Measurements from ENCODE around the gene RINL. TPM values are rescaled to one million over a fixed set of nuclear protein-coding genes. Genes with fewer than 3 reads are reported as not detected.
A peak's percentile ranks its signal among the peaks of the same experiment; 100 is the strongest.

The RINL gene
- total RNA-seq, 1 experiment from 2014 or later = 0.84 TPM

DNA sequence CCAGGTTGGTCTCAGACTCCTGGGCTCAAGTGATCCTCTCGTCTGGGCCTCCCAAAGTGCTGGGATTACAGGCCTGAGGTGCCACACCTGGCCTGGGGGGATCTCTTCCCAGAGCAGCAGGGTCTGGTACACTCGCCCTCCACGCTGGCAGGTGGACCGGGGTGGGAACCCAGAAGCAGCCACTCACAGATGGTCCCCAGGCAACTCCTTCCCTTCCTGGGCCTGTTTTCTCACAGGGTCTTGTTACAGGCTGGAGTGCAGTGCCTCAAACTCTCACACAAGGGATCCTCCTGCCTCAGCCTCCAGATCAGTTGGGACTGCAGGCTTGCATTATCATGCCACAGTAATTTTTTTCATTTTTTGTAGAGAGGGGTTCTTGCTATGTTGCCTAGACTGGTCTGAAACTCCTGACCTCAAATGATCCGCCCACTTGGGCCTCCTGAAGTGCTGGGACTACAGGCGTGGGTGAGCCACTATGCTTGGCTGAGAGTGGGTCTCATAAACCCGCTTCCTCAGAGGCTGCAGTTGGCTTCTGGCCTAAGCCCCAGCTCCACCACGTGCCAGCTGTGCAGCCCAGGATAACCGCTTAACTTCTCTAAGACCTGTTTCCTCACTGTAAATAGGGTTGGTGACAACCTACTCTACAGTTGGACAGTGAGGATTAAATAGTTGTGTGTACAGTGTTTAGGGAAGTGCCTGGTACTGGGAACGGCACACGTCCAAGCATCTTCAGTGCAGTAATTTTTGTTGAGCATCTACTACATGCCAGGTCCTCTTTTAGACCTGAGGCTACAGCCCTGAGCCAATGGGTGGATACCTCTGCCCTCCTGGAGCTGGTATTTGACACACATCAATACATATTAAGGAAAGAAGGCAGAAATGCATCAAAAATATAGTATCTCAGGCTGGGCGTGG is 34.8 kb upstream of the RINL start:
- no peak for DNase-seq (ENCODE audit: low read depth in 1 of 2, low spot score in 2 of 2)
- Histone ChIP-seq H3K27ac (no peak overlapping the region), H3K36me3 (peaks cover 2% of the 10 kb centered on the region; the same call in 1 of the 2 replicates), H3K4me1 (replicated peaks) (no peaks in the 10 kb centered on the region), H3K4me3 (no peak overlapping the region), H3K9me3 (replicated peaks) (no peaks in the 10 kb centered on the region), H3K27me3 (replicated peaks) (no peaks in the 10 kb centered on the region)

DNA sequence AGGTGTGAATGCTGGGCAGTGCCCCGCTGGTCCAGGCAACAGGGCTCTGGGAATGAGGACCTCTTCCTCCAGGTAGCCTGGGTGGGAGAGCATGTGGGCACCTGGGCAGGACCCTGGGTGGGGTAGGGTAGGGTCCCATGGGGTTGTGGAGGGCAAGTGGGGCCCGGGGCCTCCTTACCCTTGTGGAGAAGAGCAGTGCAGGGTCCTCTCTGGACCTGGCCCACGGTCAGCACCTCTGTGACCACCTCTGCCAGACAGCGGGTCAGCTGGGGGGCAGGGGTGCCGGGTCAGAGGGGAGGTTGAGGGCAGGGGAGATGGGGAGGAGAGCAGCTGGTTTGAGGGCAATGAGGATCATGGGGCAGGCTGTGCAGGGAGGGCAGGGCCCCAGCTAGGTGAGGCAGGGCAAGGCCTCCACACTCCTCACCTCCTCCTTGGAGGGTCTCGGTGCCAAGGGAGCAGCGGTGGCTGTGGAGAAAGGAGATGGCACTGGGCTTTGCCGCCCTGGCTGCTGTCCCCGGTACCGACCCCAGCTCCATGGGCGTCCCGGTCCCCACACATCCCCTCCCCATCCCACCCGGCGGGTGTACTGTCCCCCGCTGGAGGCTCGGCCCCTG is 33.4 kb upstream of the RINL start:
- Histone ChIP-seq H3K9me3 (replicated peaks) (no peaks in the 10 kb centered on the region), H3K27me3 (replicated peaks) (no peaks in the 10 kb centered on the region), H3K36me3 (peaks cover 13% of the 10 kb centered on the region; the same call in 1 of the 2 replicates), H3K4me1 (replicated peaks) (no peaks in the 10 kb centered on the region), H3K4me3 (no peak overlapping the region), H3K27ac (no peak overlapping the region)
- no peak for DNase-seq (ENCODE audit: low read depth in 1 of 2, low spot score in 2 of 2)

DNA sequence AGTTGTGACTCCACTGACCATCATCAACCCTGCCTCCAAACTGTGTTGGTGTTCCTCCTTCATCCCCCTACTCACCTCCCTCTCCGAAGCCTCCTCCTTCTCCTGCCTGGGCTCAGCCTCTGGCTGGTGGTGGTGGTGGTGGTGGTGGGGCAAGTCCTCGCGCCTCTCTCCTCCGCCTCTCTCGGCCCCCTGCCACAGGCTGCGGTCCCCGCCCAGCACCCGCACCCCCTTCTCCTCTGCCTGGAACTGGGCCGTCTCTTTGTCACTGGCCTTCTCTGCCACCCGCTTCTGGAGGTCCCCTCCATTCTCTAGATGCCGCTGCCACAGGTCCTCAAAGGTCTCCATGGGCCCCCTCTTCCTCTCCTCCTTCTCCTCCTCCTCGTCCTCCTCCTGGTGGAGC is 32.4 kb upstream of the RINL start:
- no peaks in the 10 kb centered on the region for H3K27me3 ChIP-seq (replicated peaks)
- no peaks in the 10 kb centered on the region for H3K4me1 ChIP-seq (replicated peaks)
- no peak overlapping the region for H3K27ac ChIP-seq
- no peaks in the 10 kb centered on the region for H3K9me3 ChIP-seq (replicated peaks)
- peaks cover 18% of the 10 kb centered on the region; the same call in 1 of the 2 replicates for H3K36me3 ChIP-seq
- no peak for DNase-seq (ENCODE audit: low read depth in 1 of 2, low spot score in 2 of 2)
- no peak overlapping the region for H3K4me3 ChIP-seq

DNA sequence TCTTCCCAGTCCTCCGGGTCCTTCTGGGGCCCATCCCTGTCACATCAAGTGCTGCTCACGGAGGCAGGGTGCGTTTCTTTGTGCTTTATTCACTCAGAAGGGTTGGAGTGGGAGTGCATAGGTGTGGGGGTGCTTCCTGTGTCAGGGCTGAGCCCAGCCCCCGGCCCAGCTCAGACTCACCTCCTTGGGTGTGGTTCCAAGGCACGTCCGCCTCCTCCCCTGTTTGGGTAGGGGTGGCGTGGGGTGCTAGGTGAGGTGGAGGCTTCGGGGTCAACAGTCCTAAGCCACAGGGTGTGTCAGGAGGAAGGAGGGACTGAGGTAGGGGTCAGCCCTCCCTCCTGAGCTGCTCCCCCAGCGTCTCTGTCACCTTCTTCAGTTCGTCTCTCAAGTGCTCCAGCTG is 30.8 kb upstream of the RINL start:
- Histone ChIP-seq H3K27me3 (replicated peaks) (no peaks in the 10 kb centered on the region), H3K9me3 (replicated peaks) (no peaks in the 10 kb centered on the region), H3K4me3 (no peak overlapping the region), H3K4me1 (replicated peaks) (no peaks in the 10 kb centered on the region), H3K36me3 (peaks cover 27% of the 10 kb centered on the region), H3K27ac (no peak overlapping the region)
- no peak for DNase-seq (ENCODE audit: low read depth in 1 of 2, low spot score in 2 of 2)

DNA sequence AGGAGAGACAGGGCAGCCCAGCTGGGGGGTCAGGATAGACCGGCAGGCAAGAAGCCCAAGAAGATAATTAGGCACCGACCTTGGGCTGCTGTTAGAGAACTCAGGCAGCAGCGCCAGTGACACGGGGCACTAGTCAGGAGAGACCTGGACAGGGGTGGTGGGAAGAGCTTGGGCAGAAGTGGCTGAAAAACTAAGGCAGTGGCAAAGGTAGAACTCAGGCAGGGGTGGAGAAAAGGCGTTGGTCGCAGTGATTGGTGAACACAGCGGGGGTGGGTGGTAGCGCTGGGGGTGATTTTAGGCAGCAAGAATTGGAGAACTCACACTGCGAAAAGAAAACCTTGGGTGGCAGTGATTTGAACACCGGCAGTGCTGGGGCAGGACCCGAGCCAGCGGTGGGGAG is 29.6 kb upstream of the RINL start:
- H3K27ac ChIP-seq = no peak overlapping the region

DNA sequence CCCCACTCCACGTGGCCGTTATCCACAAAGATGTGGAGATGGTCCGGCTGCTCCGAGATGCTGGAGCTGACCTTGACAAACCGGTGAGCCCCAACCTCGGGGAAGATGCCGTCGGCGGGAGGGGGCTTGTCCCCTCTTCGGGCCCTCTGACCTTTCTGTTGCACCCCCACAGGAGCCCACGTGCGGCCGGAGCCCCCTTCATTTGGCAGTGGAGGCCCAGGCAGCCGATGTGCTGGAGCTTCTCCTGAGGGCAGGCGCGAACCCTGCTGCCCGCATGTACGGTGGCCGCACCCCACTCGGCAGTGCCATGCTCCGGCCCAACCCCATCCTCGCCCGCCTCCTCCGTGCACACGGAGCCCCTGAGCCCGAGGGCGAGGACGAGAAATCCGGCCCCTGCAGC is 29.2 kb upstream of the RINL start:
- H3K27me3 ChIP-seq (replicated peaks) = no peaks in the 10 kb centered on the region
- H3K27ac ChIP-seq = no peak overlapping the region
- H3K4me1 ChIP-seq (replicated peaks) = no peaks in the 10 kb centered on the region
- H3K9me3 ChIP-seq (replicated peaks) = no peaks in the 10 kb centered on the region
- H3K36me3 ChIP-seq = peaks cover 27% of the 10 kb centered on the region
- DNase-seq (ENCODE audit: low read depth in 1 of 2, low spot score in 2 of 2) = no peak
- no peak overlapping the region for H3K4me3 ChIP-seq

More for the DNA sequence above, 29.6 kb upstream of the RINL start:
- Histone ChIP-seq H3K9me3 (replicated peaks) (no peaks in the 10 kb centered on the region), H3K36me3 (peaks cover 27% of the 10 kb centered on the region), H3K4me1 (replicated peaks) (no peaks in the 10 kb centered on the region), H3K4me3 (no peak overlapping the region), H3K27me3 (replicated peaks) (no peaks in the 10 kb centered on the region)
- DNase-seq (ENCODE audit: low read depth in 1 of 2, low spot score in 2 of 2) = no peak

DNA sequence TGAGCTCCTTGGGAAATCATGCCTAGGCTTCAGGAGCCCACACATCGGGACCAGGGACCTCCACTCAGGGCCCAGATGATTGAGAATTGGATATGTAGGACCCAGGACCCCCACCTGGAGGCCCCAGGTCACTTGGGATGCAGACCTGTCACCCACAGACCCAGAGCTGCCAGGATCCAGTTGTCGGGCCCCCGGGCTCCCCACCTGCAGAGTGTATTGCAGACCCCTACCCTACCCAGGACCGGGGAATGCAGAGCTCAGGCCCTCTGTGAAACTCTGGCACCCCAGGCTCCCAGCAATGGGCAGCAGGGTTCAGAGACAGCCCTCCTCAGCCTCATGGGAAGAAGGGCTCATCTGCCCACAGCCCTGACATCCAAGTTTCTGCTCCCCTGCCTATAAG is 27.5 kb upstream of the RINL start:
- H3K36me3 ChIP-seq = peaks cover 27% of the 10 kb centered on the region
- no peak for DNase-seq (ENCODE audit: low read depth in 1 of 2, low spot score in 2 of 2)
- no peaks in the 10 kb centered on the region for H3K4me1 ChIP-seq (replicated peaks)
- H3K9me3 ChIP-seq (replicated peaks) = no peaks in the 10 kb centered on the region
- no peak overlapping the region for H3K4me3 ChIP-seq
- H3K27me3 ChIP-seq (replicated peaks) = no peaks in the 10 kb centered on the region
- H3K27ac ChIP-seq = no peak overlapping the region

DNA sequence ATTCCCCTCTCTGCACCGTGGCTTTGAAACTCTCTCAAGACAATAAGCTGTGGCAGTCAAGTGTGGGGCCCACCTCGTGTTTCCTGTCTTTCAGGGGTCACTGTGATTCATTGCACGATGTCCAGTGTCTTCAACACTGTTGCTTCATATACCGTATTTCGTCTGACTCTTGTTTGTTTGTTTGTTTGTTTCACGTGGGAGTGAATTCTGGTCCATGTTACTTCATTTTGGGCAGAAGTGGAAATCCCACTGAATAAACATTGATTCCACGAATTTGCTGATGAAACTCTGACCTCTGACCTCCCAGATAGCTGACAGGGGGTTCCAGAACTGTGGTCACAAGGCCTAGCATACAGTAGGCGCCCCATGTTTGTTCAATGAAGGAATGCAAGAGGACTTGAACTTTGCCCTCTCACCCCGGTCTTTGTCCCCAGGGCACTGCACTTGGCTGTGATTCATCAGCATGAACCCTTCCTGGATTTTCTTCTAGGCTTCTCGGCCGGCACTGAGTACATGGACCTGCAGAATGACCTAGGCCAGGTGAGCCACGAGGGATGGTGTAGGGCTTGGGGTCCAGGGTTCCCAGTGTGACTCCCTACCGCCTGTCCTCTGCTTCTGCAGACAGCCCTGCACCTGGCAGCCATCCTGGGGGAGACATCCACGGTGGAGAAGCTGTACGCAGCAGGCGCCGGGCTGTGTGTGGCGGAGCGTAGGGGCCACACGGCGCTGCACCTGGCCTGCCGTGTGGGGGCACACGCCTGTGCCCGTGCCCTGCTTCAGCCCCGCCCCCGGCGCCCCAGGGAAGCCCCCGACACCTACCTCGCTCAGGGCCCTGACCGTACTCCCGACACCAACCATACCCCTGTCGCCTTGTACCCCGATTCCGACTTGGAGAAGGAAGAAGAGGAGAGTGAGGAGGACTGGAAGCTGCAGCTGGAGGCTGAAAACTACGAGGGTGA is 26.8 kb upstream of the RINL start:
- no peak for DNase-seq (ENCODE audit: low read depth in 1 of 2, low spot score in 2 of 2)
- Histone ChIP-seq H3K4me3 (no peak overlapping the region), H3K4me1 (replicated peaks) (no peaks in the 10 kb centered on the region), H3K27ac (no peak overlapping the region), H3K9me3 (replicated peaks) (no peaks in the 10 kb centered on the region), H3K27me3 (replicated peaks) (no peaks in the 10 kb centered on the region), H3K36me3 (peaks cover 27% of the 10 kb centered on the region)

DNA sequence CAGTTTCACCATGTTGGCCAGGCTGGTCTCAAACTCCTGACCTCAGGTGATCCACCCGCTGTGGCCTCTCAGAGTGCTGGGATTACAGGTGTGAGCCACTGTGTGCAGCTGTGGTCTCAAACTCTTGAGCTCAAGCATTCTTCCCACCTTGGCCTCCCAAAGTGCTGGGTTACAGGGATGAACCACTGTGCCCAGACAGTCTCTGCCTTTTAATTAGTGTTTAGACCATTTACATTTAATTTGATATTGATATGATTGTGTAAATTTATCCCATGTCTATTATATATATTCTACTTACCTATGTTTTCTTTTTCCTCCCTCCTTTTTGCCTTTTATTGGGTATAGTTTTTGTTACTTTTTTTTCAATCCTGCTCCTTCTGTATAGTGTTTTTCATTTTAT is 23.6 kb upstream of the RINL start:
- H3K36me3 ChIP-seq = peaks cover 15% of the 10 kb centered on the region
- no peak overlapping the region for H3K4me3 ChIP-seq
- no peaks in the 10 kb centered on the region for H3K9me3 ChIP-seq (replicated peaks)
- H3K27me3 ChIP-seq (replicated peaks) = no peaks in the 10 kb centered on the region
- H3K27ac ChIP-seq = no peak overlapping the region
- H3K4me1 ChIP-seq (replicated peaks) = peaks cover 6% of the 10 kb centered on the region; the same call in 1 of the 2 replicates
- DNase-seq (ENCODE audit: low read depth in 1 of 2, low spot score in 2 of 2) = no peak

DNA sequence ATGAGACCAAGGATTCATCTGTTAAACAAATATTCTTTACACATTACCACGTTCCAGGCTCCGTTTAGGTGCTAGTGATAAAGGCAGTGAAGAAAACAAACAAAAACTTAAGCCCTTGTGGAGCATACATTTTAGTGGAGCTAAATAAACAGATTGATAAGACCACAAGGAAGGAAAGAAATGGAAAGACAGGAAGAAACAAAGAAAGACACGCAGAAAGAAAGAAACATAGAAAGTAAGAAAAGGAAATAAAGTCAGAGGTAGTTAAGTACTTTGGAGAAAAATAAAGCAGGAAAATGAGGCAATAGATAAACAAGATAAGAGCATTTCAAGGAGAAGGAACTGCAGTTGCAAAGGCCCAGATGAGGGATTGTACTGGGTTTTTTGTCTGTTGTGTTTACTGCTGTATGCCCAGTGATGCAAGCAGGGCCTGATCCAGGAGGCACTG is 22.7 kb upstream of the RINL start:
- Histone ChIP-seq H3K36me3 (peaks cover 12% of the 10 kb centered on the region), H3K4me1 (replicated peaks) (peaks cover 6% of the 10 kb centered on the region; the same call in 1 of the 2 replicates), H3K27ac (peak overlapping the region; percentile 90; the same call in 1 of the 2 replicates), H3K27me3 (replicated peaks) (no peaks in the 10 kb centered on the region), H3K4me3 (peak overlapping the region; percentile 69), H3K9me3 (replicated peaks) (no peaks in the 10 kb centered on the region)
- no peak for DNase-seq (ENCODE audit: low read depth in 1 of 2, low spot score in 2 of 2)

DNA sequence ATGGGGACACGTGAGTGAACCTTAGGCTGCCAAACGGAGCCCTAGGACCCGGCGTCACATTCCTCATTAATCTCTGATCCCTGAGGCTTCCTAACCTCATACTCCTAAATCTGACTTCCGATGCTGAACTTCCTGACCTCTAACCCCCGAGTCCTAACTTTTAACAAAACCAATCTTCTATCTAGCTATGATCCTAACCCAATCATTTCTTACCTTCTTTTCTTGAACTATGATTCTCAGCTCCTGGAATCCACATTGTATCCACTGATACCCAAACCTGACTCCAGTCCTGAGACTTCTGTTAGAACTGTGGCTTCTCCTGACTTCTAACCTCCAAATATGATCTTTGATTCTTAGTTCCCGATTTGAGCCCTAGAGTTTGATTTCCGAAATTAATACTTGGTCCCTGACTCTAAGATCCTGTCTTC is 22.1 kb upstream of the RINL start:
- H3K36me3 ChIP-seq = peaks cover 6% of the 10 kb centered on the region

DNA sequence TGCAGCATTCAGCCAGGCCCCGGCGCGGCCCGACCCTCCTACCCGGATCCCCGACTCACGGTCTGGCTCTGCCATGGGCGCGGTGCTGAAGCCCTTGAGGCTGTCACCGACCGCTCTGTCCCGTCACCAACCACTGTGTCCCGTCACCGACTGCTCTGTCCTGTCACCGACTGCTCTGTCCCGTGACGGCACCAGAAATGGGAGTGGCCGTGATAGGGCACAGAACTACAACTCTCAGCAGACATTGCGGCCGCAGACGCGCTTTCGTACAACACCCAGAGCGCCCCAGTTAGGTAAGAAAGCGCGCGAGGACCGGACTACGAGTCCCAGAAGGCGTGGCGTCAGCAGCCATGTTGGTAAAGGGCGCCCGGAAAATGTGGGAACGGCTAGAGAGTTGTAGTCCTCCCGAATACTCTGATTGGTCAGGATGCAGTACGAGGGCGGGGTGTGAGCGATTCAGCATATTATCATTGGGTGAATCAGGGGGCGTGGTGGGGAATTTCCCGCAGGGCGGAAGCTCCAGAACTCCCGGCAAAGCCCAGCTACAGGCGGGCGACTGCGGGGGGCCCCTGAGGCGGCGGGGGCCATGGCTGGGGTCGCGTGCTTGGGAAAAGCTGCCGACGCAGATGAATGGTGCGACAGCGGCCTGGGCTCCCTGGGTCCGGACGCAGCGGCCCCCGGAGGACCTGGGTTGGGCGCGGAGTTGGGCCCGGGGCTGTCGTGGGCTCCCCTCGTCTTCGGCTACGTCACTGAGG is 21.5 kb upstream of the RINL start, which contains the start of the genes NFKBIB and SIRT2:
Gene NFKBIB, plus strand, starts transcription at position 523 of the 755 bp plus-strand sequence. Its CDS starts 64 bp downstream, at position 587.
Gene SIRT2, minus strand, starts transcription at position 172 of the 755 bp plus-strand sequence. Its CDS starts 97 bp downstream, at position 75.
- DNase-seq (ENCODE audit: low read depth in 1 of 2, low spot score in 2 of 2) = peak; percentile 99 to 100
- H3K36me3 ChIP-seq = peaks cover 1% of the 10 kb centered on the region
- H3K27ac ChIP-seq = peak within 1 kb of the TSS; percentile 90
- H3K27me3 ChIP-seq (replicated peaks) = no peaks in the 10 kb centered on the region
- H3K4me1 ChIP-seq (replicated peaks) = peaks cover 6% of the 10 kb centered on the region; the same call in 1 of the 2 replicates
- no peaks in the 10 kb centered on the region for H3K9me3 ChIP-seq (replicated peaks)
- H3K4me3 ChIP-seq = peak within 1 kb of the TSS; percentile 69

More for the DNA sequence above, 22.1 kb upstream of the RINL start:
- H3K4me1 ChIP-seq (replicated peaks) = peaks cover 6% of the 10 kb centered on the region; the same call in 1 of the 2 replicates
- peak overlapping the region; percentile 90 for H3K27ac ChIP-seq
- no peaks in the 10 kb centered on the region for H3K9me3 ChIP-seq (replicated peaks)
- H3K4me3 ChIP-seq = peak overlapping the region; percentile 69
- H3K27me3 ChIP-seq (replicated peaks) = no peaks in the 10 kb centered on the region
- DNase-seq (ENCODE audit: low read depth in 1 of 2, low spot score in 2 of 2) = no peak

Measured in SJSA1 (cell line).